ENCODE data around the gene MMS22L. TPM values are rescaled to one million over a fixed set of nuclear protein-coding genes. Genes with fewer than 3 reads are reported as not detected.

MMS22L gene
- total RNA-seq, 2 experiments from 2014 or later: 5.3 to 5.8 TPM

GRCh38 chr6:97316978-97317377 lies 34.0 kb upstream of the MMS22L start:
- Mint-ChIP-seq H3K4me3 (no peak overlapping the region), H3K4me1 (ENCODE audit: low read depth) (no peaks in the 10 kb centered on the region), H3K27ac (no peak overlapping the region), H3K36me3 (ENCODE audit: low read depth) (no peaks in the 10 kb centered on the region), H3K9me3 (no peaks in the 10 kb centered on the region), H3K27me3 (no peaks in the 10 kb centered on the region)
- ChIA-PET CTCF (no interaction called here), POLR2A (no interaction called here)
- H3K4me1 ChIP-seq (ENCODE audit: insufficient read depth, low read length): no peaks in the 10 kb centered on the region
- intact Hi-C loops (cut with DNase I, micrococcal nuclease): loop anchor here in 1 of 2 experiments (5.0 kb wide), 1 partner anchor 80 kb away; no protein-coding TSS in a partner anchor
- no peaks in the 10 kb centered on the region for H3K36me3 ChIP-seq (ENCODE audit: insufficient read depth, low read length)
- ATAC-seq (ENCODE audit: poor library complexity): no peak
- TF ChIP-seq CTCF (IDR thresholded peaks at IDR 0.05): no peak
- no peak overlapping the region for H3K4me3 ChIP-seq (ENCODE audit: low read length)
- no peaks in the 10 kb centered on the region for H3K27me3 ChIP-seq (ENCODE audit: control insufficient read depth in 1 of 2, insufficient read depth in 2 of 2, low read length in 2 of 2)
- no peak overlapping the region for H3K27ac ChIP-seq (ENCODE audit: low read depth in 1 of 2, low read length in 2 of 2)
- H3K9me3 ChIP-seq (ENCODE audit: control insufficient read depth in 1 of 2, insufficient read depth in 1 of 2, low read length in 2 of 2): no peaks in the 10 kb centered on the region
- no peak for DNase-seq

GRCh38 chr6:97312241-97312640 lies 29.2 kb upstream of the MMS22L start:
- DNase-seq (no peak), ATAC-seq (ENCODE audit: poor library complexity) (no peak)
- Histone ChIP-seq H3K36me3 (ENCODE audit: insufficient read depth, low read length) (no peaks in the 10 kb centered on the region), H3K4me3 (ENCODE audit: low read length) (no peak overlapping the region), H3K4me1 (ENCODE audit: insufficient read depth, low read length) (no peaks in the 10 kb centered on the region), H3K27ac (ENCODE audit: low read depth in 1 of 2, low read length in 2 of 2) (no peak overlapping the region), H3K27me3 (ENCODE audit: control insufficient read depth in 1 of 2, insufficient read depth in 2 of 2, low read length in 2 of 2) (no peaks in the 10 kb centered on the region), H3K9me3 (ENCODE audit: control insufficient read depth in 1 of 2, insufficient read depth in 1 of 2, low read length in 2 of 2) (no peaks in the 10 kb centered on the region)
- Mint-ChIP-seq H3K36me3 (ENCODE audit: low read depth) (no peaks in the 10 kb centered on the region), H3K4me1 (ENCODE audit: low read depth) (no peaks in the 10 kb centered on the region), H3K27ac (no peak overlapping the region), H3K9me3 (no peaks in the 10 kb centered on the region), H3K4me3 (no peak overlapping the region), H3K27me3 (no peaks in the 10 kb centered on the region)
- no peak for TF ChIP-seq CTCF (IDR thresholded peaks at IDR 0.05)
- ChIA-PET CTCF (no interaction called here), POLR2A (no interaction called here)
- intact Hi-C loops (cut with DNase I, micrococcal nuclease): no loop called here

GRCh38 chr6:97306544-97307320 lies 23.7 kb upstream of the MMS22L start:
- intact Hi-C loops (cut with DNase I, micrococcal nuclease): no loop called here
- Histone ChIP-seq H3K4me1 (ENCODE audit: insufficient read depth, low read length) (no peaks in the 10 kb centered on the region), H3K4me3 (ENCODE audit: low read length) (no peak overlapping the region), H3K36me3 (ENCODE audit: insufficient read depth, low read length) (no peaks in the 10 kb centered on the region), H3K27me3 (ENCODE audit: control insufficient read depth in 1 of 2, insufficient read depth in 2 of 2, low read length in 2 of 2) (peaks cover 3 to 18% of the 10 kb centered on the region in 2 experiments), H3K9me3 (ENCODE audit: control insufficient read depth in 1 of 2, insufficient read depth in 1 of 2, low read length in 2 of 2) (no peaks in the 10 kb centered on the region), H3K27ac (ENCODE audit: low read depth in 1 of 2, low read length in 2 of 2) (no peak overlapping the region)
- Mint-ChIP-seq H3K27me3 (peaks cover 28% of the 10 kb centered on the region), H3K4me1 (ENCODE audit: low read depth) (no peaks in the 10 kb centered on the region), H3K4me3 (no peak overlapping the region), H3K27ac (no peak overlapping the region), H3K36me3 (ENCODE audit: low read depth) (no peaks in the 10 kb centered on the region), H3K9me3 (no peaks in the 10 kb centered on the region)
- no peak for DNase-seq
- ATAC-seq (ENCODE audit: poor library complexity): no peak
- ChIA-PET POLR2A (no interaction called here), CTCF (interaction anchor here (0.7 kb wide), 1 partner anchor 15 kb away, joined by 4 read pairs; no protein-coding TSS in a partner anchor)
- no peak for TF ChIP-seq CTCF (IDR thresholded peaks at IDR 0.05)

All from CD4-positive, alpha-beta T cell (primary cell).